Mesenchymal stem cell (in vitro differentiated cells and primary cell): Measurements from ENCODE around the gene CCL21.

Experiments used
- DNase-seq: peaks from one replicate; pipeline ENCODE4 v3.0.0-alpha.2; 2013
- H2AFZ ChIP-seq: one replicate; pipeline ENCODE4 v1.6.1; 2013; ENCODE audit warnings: low read depth, mild to moderate bottlenecking, control low read depth, inconsistent platforms, low read length, moderate library complexity
- H2AK5ac ChIP-seq: 2 replicates; pipeline ENCODE4 v1.6.1; 2013; ENCODE audit warnings: low read length, moderate library complexity, mild to moderate bottlenecking, inconsistent platforms; ENCODE audit not compliant: severe bottlenecking
- H2BK120ac ChIP-seq: one replicate; pipeline ENCODE4 v1.6.1; 2013; ENCODE audit warnings: low read depth, mild to moderate bottlenecking, inconsistent platforms, low read length, moderate library complexity
- H2BK12ac ChIP-seq, 2 experiments: one replicate each; pipeline ENCODE4 v1.6.1; 2013; ENCODE audit warnings: inconsistent platforms in 2 of 2, low read length in 2 of 2, mild to moderate bottlenecking in 2 of 2, moderate library complexity in 2 of 2, control low read depth in 1 of 2
- H2BK15ac ChIP-seq: one replicate; pipeline ENCODE4 v1.6.1; 2013; ENCODE audit warnings: mild to moderate bottlenecking, low read depth, inconsistent platforms; ENCODE audit not compliant: poor library complexity, severe bottlenecking
- H2BK5ac ChIP-seq: 2 replicates; pipeline ENCODE4 v1.6.1; 2013; ENCODE audit warnings: low read depth, mild to moderate bottlenecking, low read length, control low read depth, inconsistent platforms; ENCODE audit not compliant: poor library complexity, severe bottlenecking
- H3K14ac ChIP-seq, 2 experiments: one replicate each; pipeline ENCODE4 v1.6.1; 2013; ENCODE audit warnings: inconsistent platforms in 2 of 2, low read length in 2 of 2, control low read depth in 1 of 2, mild to moderate bottlenecking in 1 of 2, moderate library complexity in 1 of 2
- H3K18ac ChIP-seq, 2 experiments: one replicate each; pipeline ENCODE4 v1.6.1; 2013; ENCODE audit warnings: inconsistent platforms in 2 of 2, low read length in 2 of 2, control low read depth in 1 of 2, low read depth in 1 of 2, mild to moderate bottlenecking in 1 of 2
- H3K23ac ChIP-seq, 2 experiments: one replicate each; pipeline ENCODE4 v1.6.1; 2013; ENCODE audit warnings: inconsistent platforms in 2 of 2, low read length in 2 of 2, mild to moderate bottlenecking in 2 of 2, moderate library complexity in 2 of 2, control low read depth in 1 of 2
- H3K27ac ChIP-seq: 2 replicates; pipeline ENCODE4 v1.5.1; 2013; ENCODE audit warnings: mild to moderate bottlenecking, moderate library complexity, low read length, control low read depth, inconsistent platforms; ENCODE audit not compliant: poor library complexity, severe bottlenecking
- H3K27me3 ChIP-seq, 2 experiments: 2 replicates each; pipeline versions ENCODE4 v1.6.1 to v1.7.0; 2013; ENCODE audit warnings: low read length in 2 of 2, mild to moderate bottlenecking in 2 of 2, moderate library complexity in 2 of 2, control low read depth in 1 of 2, inconsistent platforms in 1 of 2; ENCODE audit not compliant: control insufficient read depth in 1 of 2, insufficient read depth in 1 of 2
- H3K36me3 ChIP-seq, 2 experiments: 2 replicates each; pipeline versions ENCODE4 v1.6.1 to v1.7.0; 2013; ENCODE audit warnings: low read length in 2 of 2, control low read depth in 1 of 2, inconsistent platforms in 1 of 2, low read depth in 1 of 2, mild to moderate bottlenecking in 1 of 2; ENCODE audit not compliant: insufficient read depth in 2 of 2, control insufficient read depth in 1 of 2
- H3K4ac ChIP-seq, 2 experiments: one replicate each; pipeline ENCODE4 v1.6.1; 2013; ENCODE audit warnings: inconsistent platforms in 2 of 2, low read length in 2 of 2, mild to moderate bottlenecking in 2 of 2, moderate library complexity in 2 of 2, control low read depth in 1 of 2, low read depth in 1 of 2
- H3K4me1 ChIP-seq: 2 replicates; pipeline ENCODE4 v1.6.1; 2013; ENCODE audit warnings: low read depth, low read length, control low read depth; ENCODE audit not compliant: control insufficient read depth, insufficient read depth
- H3K4me2 ChIP-seq: 2 replicates; pipeline ENCODE4 v1.6.1; 2013; ENCODE audit warnings: low read length, mild to moderate bottlenecking, inconsistent platforms; ENCODE audit not compliant: poor library complexity, severe bottlenecking
- H3K4me3 ChIP-seq, 2 experiments: 2 replicates each; pipeline versions ENCODE4 v1.5.1 to v1.7.0; 2013; ENCODE audit warnings: low read length in 2 of 2, mild to moderate bottlenecking in 2 of 2, control low read depth in 1 of 2, low read depth in 1 of 2; ENCODE audit not compliant: insufficient read depth in 1 of 2
- H3K79me1 ChIP-seq: replicated peaks from 2 replicates; pipeline ENCODE4 v1.6.1; 2013; ENCODE audit warnings: mild to moderate bottlenecking, control low read depth, low read length, inconsistent platforms; ENCODE audit not compliant: poor library complexity, severe bottlenecking
- H3K9ac ChIP-seq: 2 replicates; pipeline ENCODE4 v1.7.0; 2013; ENCODE audit warnings: mild to moderate bottlenecking, low read length, moderate library complexity
- H3K9me3 ChIP-seq: 2 replicates; pipeline ENCODE4 v1.7.0; 2013; ENCODE audit warnings: mild to moderate bottlenecking, low read length; ENCODE audit not compliant: control insufficient read depth
- H4K8ac ChIP-seq: one replicate; pipeline ENCODE4 v1.6.1; 2013; ENCODE audit warnings: inconsistent platforms, mild to moderate bottlenecking, low read length, moderate library complexity
- H4K91ac ChIP-seq: one replicate; pipeline ENCODE4 v1.6.1; 2013; ENCODE audit warnings: mild to moderate bottlenecking, low read length, inconsistent platforms
- WGBS: methylation state at CpG from one replicate; pipeline ENCODE4 v1.1.7; 2013; ENCODE audit warnings: mixed read lengths; 5-methylcytosine and 5-hydroxymethylcytosine counted together

The CCL21 gene

GRCh38 chr9:34690983-34691935, 18.7 kb downstream of the CCL21 start, which contains the start of gene CCL19:
Gene CCL19, minus strand, starts transcription at chr9:34691276. Its CDS starts 137 bp downstream, at chr9:34691139.
- Histone ChIP-seq H4K8ac (no peak within 1 kb of the TSS), H2AK5ac (no peak within 1 kb of the TSS), H3K23ac (no peak within 1 kb of the TSS), H3K79me1 (no peaks in the 10 kb centered on the region), H3K27ac (no peak within 1 kb of the TSS), H3K27me3 (peaks cover 0 to 11% of the 10 kb centered on the region in 2 experiments), H3K4me3 (no peak within 1 kb of the TSS), H3K14ac (peak within 1 kb of the TSS in 1 of 2 experiments; percentile 23), H3K4ac (no peak within 1 kb of the TSS), H2BK120ac (no peak within 1 kb of the TSS), H3K9ac (no peak within 1 kb of the TSS), H3K36me3 (no peaks in the 10 kb centered on the region), H2BK15ac (no peak within 1 kb of the TSS), H2AFZ (no peak within 1 kb of the TSS), H3K4me2 (no peak within 1 kb of the TSS), H3K18ac (no peak within 1 kb of the TSS), H2BK5ac (no peak within 1 kb of the TSS), H3K4me1 (no peaks in the 10 kb centered on the region), H3K9me3 (no peaks in the 10 kb centered on the region), H2BK12ac (no peak within 1 kb of the TSS), H4K91ac (no peak within 1 kb of the TSS)
- no peak for DNase-seq
- 84% methylated on average over 6 of the region's 6 CpGs for WGBS

GRCh38 chr9:34689512-34689911, 20.4 kb downstream of the CCL21 start:
- WGBS: 88% methylated on average over 8 of the region's 8 CpGs

GRCh38 chr9:34689116-34689470, 20.8 kb downstream of the CCL21 start:
- Histone ChIP-seq H2BK5ac (no peak overlapping the region), H3K27ac (no peak overlapping the region), H3K14ac (no peak overlapping the region), H3K27me3 (peaks cover 0 to 7% of the 10 kb centered on the region in 2 experiments), H3K4me1 (no peaks in the 10 kb centered on the region), H4K8ac (no peak overlapping the region), H3K9me3 (no peaks in the 10 kb centered on the region), H3K79me1 (no peaks in the 10 kb centered on the region), H3K23ac (no peak overlapping the region), H3K4me3 (no peak overlapping the region), H2AK5ac (no peak overlapping the region), H3K9ac (no peak overlapping the region), H2BK120ac (no peak overlapping the region), H3K4ac (no peak overlapping the region), H3K36me3 (no peaks in the 10 kb centered on the region), H2AFZ (no peak overlapping the region), H4K91ac (no peak overlapping the region), H3K18ac (no peak overlapping the region), H2BK12ac (no peak overlapping the region), H3K4me2 (no peak overlapping the region), H2BK15ac (no peak overlapping the region)
- 82% methylated on average over 2 of the region's 4 CpGs for WGBS
- DNase-seq: no peak

More at GRCh38 chr9:34689512-34689911, 20.4 kb downstream of the CCL21 start:
- Histone ChIP-seq H3K27ac (no peak overlapping the region), H3K23ac (no peak overlapping the region), H3K27me3 (peaks cover 0 to 7% of the 10 kb centered on the region in 2 experiments), H3K14ac (no peak overlapping the region), H3K4ac (no peak overlapping the region), H3K36me3 (no peaks in the 10 kb centered on the region), H2BK12ac (no peak overlapping the region), H3K18ac (no peak overlapping the region), H3K9ac (no peak overlapping the region), H3K79me1 (no peaks in the 10 kb centered on the region), H4K8ac (no peak overlapping the region), H3K9me3 (no peaks in the 10 kb centered on the region), H2AFZ (no peak overlapping the region), H2BK5ac (no peak overlapping the region), H2AK5ac (no peak overlapping the region), H4K91ac (peak overlapping the region; percentile 25), H3K4me2 (no peak overlapping the region), H2BK120ac (no peak overlapping the region), H3K4me1 (no peaks in the 10 kb centered on the region), H3K4me3 (no peak overlapping the region), H2BK15ac (no peak overlapping the region)
- no peak for DNase-seq

GRCh38 chr9:34688329-34689115, 21.4 kb downstream of the CCL21 start:
- Histone ChIP-seq H3K9me3 (no peaks in the 10 kb centered on the region), H3K27me3 (peaks cover 0 to 7% of the 10 kb centered on the region in 2 experiments), H2BK120ac (no peak overlapping the region), H3K27ac (no peak overlapping the region), H3K36me3 (no peaks in the 10 kb centered on the region), H2BK12ac (no peak overlapping the region), H2BK15ac (no peak overlapping the region), H4K91ac (no peak overlapping the region), H3K4me2 (no peak overlapping the region), H3K4ac (no peak overlapping the region), H3K4me3 (no peak overlapping the region), H3K9ac (no peak overlapping the region), H3K18ac (no peak overlapping the region), H4K8ac (no peak overlapping the region), H3K14ac (no peak overlapping the region), H3K79me1 (no peaks in the 10 kb centered on the region), H2AK5ac (no peak overlapping the region), H3K4me1 (no peaks in the 10 kb centered on the region), H2AFZ (no peak overlapping the region), H2BK5ac (no peak overlapping the region), H3K23ac (no peak overlapping the region)
- no peak for DNase-seq
- WGBS: 73% methylated on average over 5 of the region's 5 CpGs
